PC-9 (cell line): ENCODE data around the gene REEP2.

Experiments
- EZH2 ChIP-seq: fragments of 200-600 bp; sonication (generic); IDR thresholded peaks from 2 replicates; pipeline ENCODE4 v1.8.0; 2017; ENCODE audit warnings: antibody characterized with exemption, low read depth
- TF ChIP-seq, protein P1 (sequence below): fragments of 200-600 bp; sonication (generic); conservative IDR thresholded peaks from 2 replicates; pipeline ENCODE4 v1.6.1; 2017; ENCODE audit warnings: mixed run types, antibody characterized with exemption, mild to moderate bottlenecking, moderate library complexity

DNA sequence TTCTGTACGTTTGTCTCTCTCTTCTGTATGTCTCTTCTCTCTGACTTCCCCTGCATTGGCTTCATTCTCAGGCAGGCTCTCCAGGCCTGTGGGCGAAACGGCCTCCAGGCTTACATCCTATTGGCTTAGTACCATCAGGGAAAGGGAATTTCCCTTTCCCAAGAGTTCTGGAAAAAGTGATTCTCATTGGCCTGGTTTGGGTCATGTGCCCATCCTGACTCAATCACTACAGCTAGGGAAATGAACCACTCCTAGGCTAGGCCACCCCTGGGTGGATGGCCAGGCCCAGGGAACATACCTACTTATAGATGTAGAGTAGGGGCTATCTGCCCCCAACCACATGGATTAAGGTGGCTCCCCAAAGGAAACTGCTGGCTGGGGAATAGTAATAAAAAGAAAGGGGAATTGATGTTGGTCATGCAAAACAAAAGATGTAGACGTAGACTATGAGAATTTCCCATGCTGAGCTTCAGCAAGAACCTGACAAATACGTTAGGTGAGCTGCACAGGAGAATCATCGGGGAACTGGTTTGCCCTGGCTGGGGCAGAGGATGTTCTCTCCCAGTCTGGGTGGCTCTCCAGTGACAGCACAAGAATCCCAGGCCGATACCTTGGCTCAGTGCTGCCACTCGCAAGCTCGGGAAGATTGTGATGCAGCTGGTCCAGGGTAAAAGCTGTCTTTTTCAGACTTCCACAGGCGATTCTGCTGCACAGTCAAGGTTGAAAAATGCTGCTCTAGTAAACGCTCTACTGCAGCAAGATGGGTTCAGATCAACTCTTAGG is 22.7 kb downstream of the REEP2 start:
- TF ChIP-seq, protein P1, sequence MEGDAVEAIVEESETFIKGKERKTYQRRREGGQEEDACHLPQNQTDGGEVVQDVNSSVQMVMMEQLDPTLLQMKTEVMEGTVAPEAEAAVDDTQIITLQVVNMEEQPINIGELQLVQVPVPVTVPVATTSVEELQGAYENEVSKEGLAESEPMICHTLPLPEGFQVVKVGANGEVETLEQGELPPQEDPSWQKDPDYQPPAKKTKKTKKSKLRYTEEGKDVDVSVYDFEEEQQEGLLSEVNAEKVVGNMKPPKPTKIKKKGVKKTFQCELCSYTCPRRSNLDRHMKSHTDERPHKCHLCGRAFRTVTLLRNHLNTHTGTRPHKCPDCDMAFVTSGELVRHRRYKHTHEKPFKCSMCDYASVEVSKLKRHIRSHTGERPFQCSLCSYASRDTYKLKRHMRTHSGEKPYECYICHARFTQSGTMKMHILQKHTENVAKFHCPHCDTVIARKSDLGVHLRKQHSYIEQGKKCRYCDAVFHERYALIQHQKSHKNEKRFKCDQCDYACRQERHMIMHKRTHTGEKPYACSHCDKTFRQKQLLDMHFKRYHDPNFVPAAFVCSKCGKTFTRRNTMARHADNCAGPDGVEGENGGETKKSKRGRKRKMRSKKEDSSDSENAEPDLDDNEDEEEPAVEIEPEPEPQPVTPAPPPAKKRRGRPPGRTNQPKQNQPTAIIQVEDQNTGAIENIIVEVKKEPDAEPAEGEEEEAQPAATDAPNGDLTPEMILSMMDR = no peak
- TF ChIP-seq EZH2 = no peak
